ENCODE results near the gene DEFB128. TPM values are rescaled to one million over a fixed set of nuclear protein-coding genes. Genes with fewer than 3 reads are reported as not detected.

Gene DEFB128
- total and polyA plus RNA-seq, 12 donors: not detected

GRCh38 chr20:157154-157553 lies 32.4 kb downstream of the DEFB128 start, which contains the start of gene DEFB127:
Gene DEFB127 (plus strand): TSS chr20:157454. CDS start chr20:157545, 91 bp downstream.
- 89 to 93% methylated on average over 5 of the region's 5 CpGs for WGBS, 2 donors
- no peak for TF ChIP-seq CTCF (IDR thresholded peaks at IDR 0.05)
- no peak for ATAC-seq

GRCh38 chr20:152131-152530 lies 37.4 kb downstream of the DEFB128 start:
- Histone ChIP-seq H3K36me3 (no peaks in the 10 kb centered on the region), H3K27me3 (peaks cover 0 to 13% (median 1%) of the 10 kb centered on the region in 7 donors), H3K4me3 (no peak overlapping the region), H3K27ac (no peak overlapping the region), H3K4me1 (no peaks in the 10 kb centered on the region), H3K9me3 (no peaks in the 10 kb centered on the region)
- WGBS, 2 donors: 80 to 87% methylated on average over 1 of the region's 1 CpG
- ATAC-seq (no peak), DNase-seq (no peak)
- intact Hi-C loops (cut with DNase I): no loop called here
- no peak for TF ChIP-seq CTCF (IDR thresholded peaks at IDR 0.05)

More at GRCh38 chr20:157154-157553, 32.4 kb downstream of the DEFB128 start, which contains the start of gene DEFB127:
- intact Hi-C loops (cut with DNase I): no loop called here
- Histone ChIP-seq H3K4me1 (no peaks in the 10 kb centered on the region), H3K27me3 (peaks cover 0 to 10% (median 5%) of the 10 kb centered on the region in 7 donors), H3K27ac (no peak within 1 kb of the TSS), H3K36me3 (no peaks in the 10 kb centered on the region), H3K9me3 (no peaks in the 10 kb centered on the region), H3K4me3 (no peak within 1 kb of the TSS)
- no peak for DNase-seq

- Histone ChIP-seq H3K9me3 (no peaks in the 10 kb centered on the region), H3K27ac (no peak overlapping the region), H3K36me3 (no peaks in the 10 kb centered on the region), H3K27me3 (peaks cover 0 to 37% (median 8%) of the 10 kb centered on the region in 7 donors), H3K4me3 (no peak overlapping the region), H3K4me1 (no peaks in the 10 kb centered on the region)
- WGBS, 2 donors: 53 to 71% methylated on average over 2 of the region's 2 CpGs
- intact Hi-C loops (cut with DNase I): no loop called here
- ATAC-seq: no peak
- no peak for TF ChIP-seq CTCF (IDR thresholded peaks at IDR 0.05)
- no peak for DNase-seq
These were observed 43.6 kb downstream of the DEFB128 start for GRCh38 chr20:145877-146276.

- WGBS, 2 donors: 48 to 56% methylated on average over 1 of the region's 1 CpG
- peaks cover 0 to 7% (median 0%) of the 10 kb centered on the region in 11 donors for H3K9me3 ChIP-seq
- H3K27me3 ChIP-seq: peaks cover 0 to 47% (median 11%) of the 10 kb centered on the region in 7 donors
- H3K27ac ChIP-seq: no peak within 1 kb of the TSS
- H3K4me1 ChIP-seq: peaks cover 0 to 9% (median 0%) of the 10 kb centered on the region in 9 donors
- no peak within 1 kb of the TSS for H3K4me3 ChIP-seq
- no peak for DNase-seq
- no peak for TF ChIP-seq CTCF (IDR thresholded peaks at IDR 0.05)
- intact Hi-C loops (cut with DNase I): no loop called here
- H3K36me3 ChIP-seq: no peaks in the 10 kb centered on the region
- ATAC-seq: no peak
These were observed 47.2 kb downstream of the DEFB128 start, which contains the start of gene DEFB126 for GRCh38 chr20:142290-142689. Gene DEFB126 (plus strand): TSS chr20:142590. CDS start chr20:142629, 39 bp downstream.

Other genes with a start within 250 kb of the DEFB128 start
- not detected for gene DEFB125, start 102.0 kb downstream of the DEFB128 start, total RNA-seq
- gene DEFB125, start 102.0 kb downstream of the DEFB128 start, polyA plus RNA-seq: not detected
- not detected for gene DEFB126, start 47.1 kb downstream of the DEFB128 start, total RNA-seq
- gene DEFB126, start 47.1 kb downstream of the DEFB128 start, polyA plus RNA-seq: not detected
- gene DEFB127, start 32.3 kb downstream of the DEFB128 start, total RNA-seq: not detected
- not detected for gene DEFB127, start 32.3 kb downstream of the DEFB128 start, polyA plus RNA-seq
- gene DEFB129, start 37.5 kb upstream of the DEFB128 start, total RNA-seq: not detected
- not detected for gene DEFB129, start 37.5 kb upstream of the DEFB128 start, polyA plus RNA-seq
- gene DEFB132, start 68.0 kb upstream of the DEFB128 start, total RNA-seq: under 1 TPM in 2 of 10 donors, not detected in 8; 0.12 to 0.30 TPM
- not detected for gene DEFB132, start 68.0 kb upstream of the DEFB128 start, polyA plus RNA-seq
- gene C20orf96, start 101.0 kb upstream of the DEFB128 start, total RNA-seq: 1 to 10 TPM; 3.1 to 5.5 (median 4.5) TPM
- 1 to 10 TPM; 3.5 to 4.1 TPM for gene C20orf96, start 101.0 kb upstream of the DEFB128 start, polyA plus RNA-seq
- gene ZCCHC3, start 107.9 kb upstream of the DEFB128 start, total RNA-seq: 10 to 100 TPM in 7 of 10 donors, 1 to 10 TPM in 3; 8.2 to 12.8 (median 10.7) TPM
- 10 to 100 TPM in 1 of 2 donors, 1 to 10 TPM in 1; 7.7 to 10.8 TPM for gene ZCCHC3, start 107.9 kb upstream of the DEFB128 start, polyA plus RNA-seq
- 10 to 100 TPM in 6 of 10 donors, 1 to 10 TPM in 4; 7.2 to 16.5 (median 10.9) TPM for gene SOX12, start 135.8 kb upstream of the DEFB128 start, total RNA-seq
- 1 to 10 TPM; 4.5 to 5.2 TPM for gene SOX12, start 135.8 kb upstream of the DEFB128 start, polyA plus RNA-seq
- gene NRSN2, start 157.4 kb upstream of the DEFB128 start, total RNA-seq: 10 to 100 TPM; 12.1 to 32.3 (median 19.1) TPM
- gene NRSN2, start 157.4 kb upstream of the DEFB128 start, polyA plus RNA-seq: 10 to 100 TPM; 31.1 to 53.9 TPM
- gene TRIB3, start 191.0 kb upstream of the DEFB128 start, total RNA-seq: 1 to 10 TPM in 7 of 10 donors, under 1 TPM in 3; 0.33 to 4.3 (median 1.1) TPM
- 10 to 100 TPM in 1 of 2 donors, 1 to 10 TPM in 1; 1.4 to 10.6 TPM for gene TRIB3, start 191.0 kb upstream of the DEFB128 start, polyA plus RNA-seq
- gene RBCK1, start 218.6 kb upstream of the DEFB128 start, total RNA-seq: 10 to 100 TPM; 32.0 to 74.2 (median 41.4) TPM
- 10 to 100 TPM; 57.9 to 86.8 TPM for gene RBCK1, start 218.6 kb upstream of the DEFB128 start, polyA plus RNA-seq

Measured in heart right ventricle (tissue), 16 donors.